ENCODE results near the gene TNFRSF6B.
"Not testable (repeated sequence)": the region's sequence is repeated elsewhere in the genome, so short reads cannot be mapped to it uniquely, and the experiment has no call there.

TNFRSF6B gene

DNA sequence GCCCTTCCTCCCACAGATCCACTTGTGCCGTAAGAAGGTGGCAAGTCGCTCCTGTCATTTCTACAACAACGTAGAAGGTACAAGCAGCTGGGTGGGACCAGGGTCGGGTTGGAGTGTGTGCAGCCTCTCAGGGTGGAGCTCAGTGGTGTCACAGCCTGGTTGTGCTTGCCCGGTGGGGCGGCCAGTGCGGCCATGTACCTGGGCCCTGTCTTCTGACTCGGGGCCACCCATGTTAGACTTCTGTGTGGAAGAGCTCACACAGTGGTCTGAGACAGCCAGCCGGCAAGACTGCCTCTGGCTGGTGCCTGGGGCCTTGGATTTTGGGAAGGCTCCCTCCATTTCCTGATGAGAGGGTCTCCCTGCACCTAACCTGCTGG lies 33.7 kb upstream of the TNFRSF6B start:
- DNase-seq (ENCODE audit: low read depth, low spot score): no peak

DNA sequence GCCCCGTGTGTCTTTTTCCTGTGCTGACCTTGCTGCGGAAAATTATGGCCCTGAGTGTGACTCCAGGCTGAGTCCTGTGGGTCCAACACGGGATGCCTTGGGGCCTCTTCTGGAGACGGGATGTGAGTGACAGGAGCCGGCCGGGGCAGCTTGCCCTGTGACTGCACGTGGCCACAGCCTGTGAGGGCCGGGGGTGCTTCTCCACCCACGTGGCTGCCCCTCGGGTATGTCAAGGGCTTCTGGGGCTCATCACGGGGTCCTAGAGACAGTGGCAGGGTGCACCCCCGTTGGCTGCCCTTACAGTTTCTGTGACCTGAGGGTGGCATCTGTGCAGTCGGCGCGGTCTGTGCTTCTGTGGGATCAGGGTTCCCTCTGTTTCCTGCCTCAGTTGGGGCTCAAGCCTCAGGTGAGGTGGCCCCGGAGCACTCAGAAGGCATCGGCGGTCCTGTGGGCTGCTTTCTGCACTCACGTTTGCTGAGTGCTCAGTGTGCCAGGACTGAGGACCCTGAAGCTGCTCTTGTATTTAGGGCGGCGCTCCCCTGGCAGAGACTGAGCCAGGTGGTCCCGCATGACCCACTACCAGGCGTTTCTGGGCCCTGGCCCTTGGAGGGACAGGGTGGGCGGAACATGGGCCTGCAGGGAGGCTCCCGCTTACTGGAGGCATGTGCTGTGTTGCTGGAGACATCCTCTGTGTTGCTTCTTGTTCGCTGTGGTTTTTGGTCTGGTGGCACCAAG lies 33.0 kb upstream of the TNFRSF6B start:
- no peak for DNase-seq (ENCODE audit: low read depth, low spot score)

DNA sequence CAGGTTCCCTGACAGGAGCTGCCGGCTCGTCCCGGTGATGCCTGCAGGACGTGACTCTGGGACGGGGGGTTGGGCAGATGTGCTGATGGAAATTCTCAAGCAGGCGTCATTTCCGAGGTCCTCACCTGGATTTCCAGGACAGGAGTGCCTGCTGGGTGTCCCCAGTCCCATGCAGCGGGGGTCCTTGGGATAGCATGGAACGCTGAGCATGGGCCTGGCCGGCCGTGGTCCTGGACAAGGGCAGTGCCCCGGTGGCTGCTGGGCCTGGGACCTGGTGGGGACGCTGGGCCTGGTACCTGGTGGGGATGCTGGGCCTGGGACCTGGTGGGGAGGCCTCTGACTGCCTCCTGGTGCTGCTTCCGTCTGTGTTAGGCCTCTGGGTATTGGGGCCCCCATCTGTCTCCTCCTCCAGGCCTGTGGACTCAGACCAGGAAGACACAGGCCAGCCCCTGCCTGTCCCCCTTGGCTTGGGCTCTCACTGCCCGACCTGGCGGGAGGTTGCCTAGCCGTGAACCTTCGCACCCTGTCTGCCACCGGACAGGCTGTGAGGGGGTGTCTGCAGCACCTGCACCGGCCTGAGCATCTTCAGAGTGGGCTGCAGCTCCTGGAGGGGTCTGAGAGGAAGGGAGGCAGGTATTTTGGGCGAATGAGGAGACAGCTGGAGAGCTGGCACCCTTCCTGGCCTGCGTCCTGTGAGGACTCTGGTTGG lies 32.2 kb upstream of the TNFRSF6B start:
- no peak for DNase-seq (ENCODE audit: low read depth, low spot score)

DNA sequence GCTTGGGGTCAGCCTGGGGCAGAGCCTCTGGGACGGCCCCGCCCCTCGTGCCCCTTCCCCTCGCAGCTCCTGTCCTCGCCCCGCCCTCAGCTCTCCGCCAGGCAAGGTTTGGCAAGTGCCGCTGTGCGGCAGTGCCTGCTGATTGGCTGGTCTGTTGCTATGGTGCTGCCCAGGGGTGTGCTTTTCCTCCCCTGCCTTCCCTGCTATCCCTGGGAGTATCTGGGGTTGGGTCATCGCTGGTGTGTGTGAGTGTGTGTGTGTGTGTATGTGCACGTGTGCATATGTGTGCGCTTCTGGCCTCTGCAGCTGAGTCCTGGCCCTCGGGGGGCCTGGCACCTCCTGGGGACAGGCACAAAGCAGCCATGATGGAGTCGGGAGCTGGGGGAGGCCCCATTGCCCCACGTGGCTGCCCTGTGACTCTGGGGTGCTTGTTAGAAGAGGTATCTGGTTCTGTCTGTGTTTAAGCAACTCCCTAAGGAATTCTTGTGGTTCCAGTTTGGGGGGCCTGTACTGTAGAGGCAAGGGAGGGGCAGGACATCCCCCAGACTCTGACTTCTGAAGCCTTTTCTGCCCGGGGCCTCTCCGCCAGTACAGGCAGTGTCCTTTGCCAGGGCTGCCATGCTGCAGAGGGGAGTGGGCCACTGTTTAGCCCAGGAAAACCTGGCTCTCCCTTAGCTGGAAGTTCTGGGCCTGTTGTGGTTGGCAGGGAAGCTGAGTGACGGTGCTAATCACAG lies 31.4 kb upstream of the TNFRSF6B start:
- DNase-seq (ENCODE audit: low read depth, low spot score): peak; percentile 50

DNA sequence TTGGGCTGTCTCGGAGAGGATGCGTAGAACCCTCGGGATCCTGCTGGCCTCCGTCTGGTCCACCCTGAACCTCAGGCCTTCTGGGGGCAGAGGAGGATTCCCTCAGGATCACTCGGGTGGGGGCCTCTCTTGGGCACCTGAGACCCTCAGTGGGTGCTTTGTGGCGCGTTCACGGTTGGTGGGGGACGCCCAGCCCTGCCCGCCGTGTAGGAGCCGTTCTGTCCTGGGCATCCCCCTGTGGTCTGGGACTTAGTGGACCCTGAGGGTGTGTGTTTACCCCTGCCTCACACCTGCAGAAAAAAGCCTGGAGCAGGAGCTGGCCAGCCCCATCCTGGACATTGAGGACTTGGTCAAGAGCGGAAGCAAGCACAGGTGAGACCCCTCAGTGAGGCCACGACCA lies 30.7 kb upstream of the TNFRSF6B start:
- DNase-seq (ENCODE audit: low read depth, low spot score): no peak

DNA sequence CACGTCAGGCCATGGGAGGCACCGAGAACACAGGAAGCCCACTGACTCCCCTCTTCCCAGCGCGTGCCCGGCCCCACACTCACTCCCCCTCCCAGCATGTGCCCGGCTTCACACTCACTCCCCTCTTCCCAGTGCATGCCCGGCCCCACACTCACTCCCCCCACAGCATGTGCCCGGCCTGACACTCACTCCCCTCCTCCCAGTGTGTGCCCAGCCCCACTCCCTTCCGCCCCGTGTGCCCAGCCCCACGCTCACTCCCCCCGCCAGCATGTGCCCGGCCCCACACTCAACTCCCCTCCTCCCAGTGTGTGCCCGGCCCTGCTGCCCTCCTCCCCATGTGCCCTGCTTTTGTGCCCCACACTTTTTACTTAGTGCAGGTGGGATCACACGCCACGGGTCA lies 28.6 kb upstream of the TNFRSF6B start:
- no peak for DNase-seq (ENCODE audit: low read depth, low spot score)

DNA sequence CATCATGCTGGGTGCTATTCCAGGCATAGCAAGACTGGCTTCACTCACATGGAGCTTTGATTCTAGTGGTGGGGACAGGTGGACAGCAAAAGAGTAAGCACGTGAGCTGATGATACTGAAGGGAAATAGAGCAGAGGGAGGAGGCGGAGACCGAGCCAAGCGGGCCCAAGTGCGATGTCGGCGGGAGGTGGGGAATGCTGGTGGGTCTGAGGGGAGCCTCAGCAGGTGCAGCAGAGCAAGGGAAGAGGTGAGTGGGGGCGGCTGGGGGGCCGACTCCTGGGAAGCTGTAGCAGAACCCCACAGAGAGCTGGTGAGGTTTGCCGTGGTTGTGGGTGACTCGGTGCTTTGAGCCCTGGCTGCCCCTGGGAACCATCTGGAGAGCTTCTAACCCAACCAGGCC lies 28.1 kb upstream of the TNFRSF6B start:
- no peak for DNase-seq (ENCODE audit: low read depth, low spot score)

DNA sequence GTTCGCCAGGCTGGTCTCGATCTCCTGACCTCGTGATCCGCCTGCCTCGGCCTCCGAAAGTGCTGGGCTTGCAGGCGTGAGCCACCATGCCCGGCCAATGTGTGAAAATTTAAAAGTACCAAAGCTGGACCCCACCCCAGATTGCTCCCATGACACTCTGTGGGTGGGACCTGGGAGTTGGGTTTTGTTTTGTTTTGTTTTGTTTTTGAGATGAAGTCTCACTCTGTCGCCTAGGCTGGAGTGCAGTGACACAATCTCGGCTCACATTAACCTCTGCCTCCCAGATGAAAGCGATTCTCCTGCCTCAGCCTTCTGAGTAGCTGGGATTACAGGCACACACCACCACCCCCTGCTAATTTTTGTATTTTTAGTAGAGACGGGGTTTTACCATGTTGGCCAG lies 24.8 kb upstream of the TNFRSF6B start:
- not testable (repeated sequence) for DNase-seq (ENCODE audit: low read depth, low spot score)

DNA sequence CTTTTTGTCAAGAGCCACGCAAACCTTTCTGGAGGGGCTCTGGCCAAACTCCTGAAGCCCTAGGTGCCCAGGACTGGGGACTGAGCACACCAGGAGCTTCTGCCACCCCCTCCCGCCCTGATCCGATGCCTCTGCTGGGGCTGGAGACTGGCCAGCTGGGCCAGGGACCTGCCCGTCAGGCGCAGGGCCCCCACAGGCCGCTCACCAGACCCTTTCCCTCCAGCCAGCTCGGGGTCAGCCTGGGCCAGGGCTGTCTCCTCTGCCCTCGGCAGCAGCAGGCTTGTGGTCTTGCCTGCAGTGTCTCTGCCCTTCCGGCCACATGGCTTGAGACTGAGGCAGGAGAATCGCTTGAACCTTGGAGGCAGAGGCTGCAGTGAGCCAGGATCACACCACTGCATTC lies 23.8 kb upstream of the TNFRSF6B start:
- DNase-seq (ENCODE audit: low read depth, low spot score): no peak

DNA sequence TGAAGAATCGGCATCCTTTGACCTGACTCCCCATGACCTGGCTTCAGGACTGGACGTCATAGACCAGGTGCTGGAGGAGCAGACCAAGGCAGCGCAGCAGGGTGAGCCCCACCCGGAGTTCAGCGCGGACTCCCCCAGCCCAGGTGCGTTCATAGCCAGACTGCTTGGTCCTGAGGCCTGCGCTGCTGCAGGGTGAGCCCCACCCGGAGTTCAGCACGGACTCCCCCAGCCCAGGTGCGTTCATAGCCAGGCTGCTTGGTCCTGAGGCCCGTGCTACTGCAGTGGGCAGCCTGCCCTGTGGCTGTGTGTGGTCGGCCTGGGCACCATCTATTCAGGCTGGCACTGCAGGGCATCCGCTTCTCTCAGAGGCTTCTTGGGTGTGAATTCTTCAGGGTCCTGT lies 22.5 kb upstream of the TNFRSF6B start:
- DNase-seq (ENCODE audit: low read depth, low spot score): no peak

DNA sequence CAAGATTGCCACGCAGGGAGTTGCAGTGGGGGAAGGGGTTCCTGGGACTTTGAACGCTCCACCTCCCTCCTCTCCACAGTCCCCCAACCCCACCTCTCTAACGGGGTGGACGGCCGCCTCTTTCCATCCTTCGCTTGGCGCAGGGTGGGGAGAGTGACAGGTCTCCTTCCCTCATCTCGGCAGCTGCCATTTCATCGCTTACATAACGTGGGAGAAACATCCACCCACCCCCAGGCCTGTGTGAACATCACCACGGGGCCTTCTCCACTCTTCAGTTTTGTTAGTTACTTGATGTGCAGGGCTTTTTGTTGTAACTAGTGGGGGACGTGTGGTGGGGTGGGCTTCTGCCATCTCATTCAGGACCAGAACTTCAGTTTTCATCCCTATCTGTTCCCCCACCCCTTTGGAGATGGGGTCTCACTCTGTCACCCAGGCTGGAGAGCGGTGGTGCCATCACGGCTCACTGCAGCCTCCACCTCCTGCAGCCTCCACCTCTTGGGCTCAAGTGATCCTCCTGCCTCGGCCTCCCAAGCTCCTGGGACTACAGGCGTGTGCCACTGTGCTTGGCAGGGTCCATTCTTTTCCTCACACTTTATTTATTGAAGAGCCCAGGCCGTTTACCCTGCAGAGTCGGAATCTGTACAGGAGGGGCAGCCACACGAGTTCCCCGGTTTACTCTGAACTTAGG lies 20.6 kb upstream of the TNFRSF6B start:
- no peak for DNase-seq (ENCODE audit: low read depth, low spot score)

DNA sequence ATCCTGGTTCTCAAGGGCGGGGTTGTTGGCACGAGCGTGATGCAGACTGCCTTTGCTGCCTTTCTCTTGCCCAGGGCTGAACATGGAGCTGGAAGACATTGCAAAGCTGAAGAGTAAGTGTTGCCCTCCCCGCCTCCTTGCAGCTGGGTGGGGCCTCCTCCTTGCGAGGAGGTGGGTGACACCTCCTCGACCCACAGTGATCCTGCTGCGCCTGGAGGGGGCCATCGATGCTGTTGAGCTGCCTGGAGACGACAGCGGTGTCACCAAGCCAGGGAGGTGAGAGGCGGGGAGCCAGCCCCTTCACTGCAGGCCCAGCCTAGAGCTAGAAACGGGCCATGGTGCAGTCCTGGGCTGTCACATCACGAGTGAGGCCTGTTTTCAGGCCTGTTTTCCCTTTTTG lies 18.4 kb upstream of the TNFRSF6B start:
- no peak for DNase-seq (ENCODE audit: low read depth, low spot score)

DNA sequence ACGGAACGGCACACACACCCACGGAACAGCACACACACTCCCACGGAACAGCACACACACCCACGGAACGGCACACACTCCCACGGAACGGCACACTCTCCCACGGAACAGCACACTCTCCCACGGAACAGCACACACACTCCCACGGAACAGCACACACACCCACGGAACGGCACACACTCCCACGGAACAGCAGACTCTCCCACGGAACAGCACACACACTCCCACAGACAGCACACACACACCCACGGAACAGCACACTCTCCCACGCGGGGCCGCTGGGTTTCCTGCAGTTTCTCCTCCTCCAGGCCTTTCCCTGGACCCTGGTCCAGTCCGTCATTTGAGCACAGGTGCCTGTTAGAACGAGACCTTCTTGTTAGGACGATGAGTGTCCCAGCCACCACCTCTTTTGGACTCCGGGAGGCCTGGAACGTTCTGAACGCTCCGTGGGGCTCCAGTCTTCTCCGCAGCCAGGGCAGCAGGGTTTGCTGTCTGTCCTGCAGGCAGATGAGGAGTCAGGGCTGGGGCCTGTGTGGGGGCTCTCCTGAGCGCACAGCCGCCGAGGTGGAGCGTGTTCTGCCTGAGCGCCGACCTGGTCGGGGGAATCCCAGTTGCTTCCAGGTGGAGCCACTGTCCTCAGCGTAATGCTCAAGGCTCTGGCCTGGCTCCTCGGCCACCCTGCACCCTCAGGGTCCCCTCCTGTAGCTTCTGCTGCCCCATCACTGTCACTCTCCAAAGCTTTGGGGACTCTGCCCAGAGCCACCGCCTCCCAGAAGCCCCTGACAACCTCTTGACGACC lies 17.6 kb upstream of the TNFRSF6B start:
- no peak for DNase-seq (ENCODE audit: low read depth, low spot score)

DNA sequence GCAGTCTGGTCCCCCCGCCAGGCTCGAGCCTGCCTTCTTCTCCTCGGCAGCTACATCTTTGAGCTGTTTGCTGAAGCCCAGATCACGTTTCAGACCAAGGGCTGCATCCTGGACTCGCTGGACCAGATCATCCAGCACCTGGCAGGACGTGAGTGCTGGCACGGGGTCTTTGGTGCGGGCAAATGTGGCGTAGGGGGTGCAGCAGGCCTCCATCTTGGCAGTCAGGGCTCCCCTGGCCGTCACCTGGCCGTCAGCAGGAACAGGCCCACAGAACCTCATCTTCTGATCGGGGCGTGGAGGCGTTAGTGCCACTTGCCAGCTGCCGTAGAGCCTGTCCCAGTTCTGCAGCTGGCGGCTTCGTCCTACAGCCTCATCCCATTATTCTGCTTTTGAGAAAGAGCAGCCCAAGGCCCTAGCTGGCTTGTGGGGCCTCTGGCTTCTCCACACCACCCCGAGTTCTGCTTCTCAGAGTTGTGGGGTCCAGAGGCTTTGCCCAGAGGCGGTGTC lies 16.6 kb upstream of the TNFRSF6B start:
- no peak for DNase-seq (ENCODE audit: low read depth, low spot score)

DNA sequence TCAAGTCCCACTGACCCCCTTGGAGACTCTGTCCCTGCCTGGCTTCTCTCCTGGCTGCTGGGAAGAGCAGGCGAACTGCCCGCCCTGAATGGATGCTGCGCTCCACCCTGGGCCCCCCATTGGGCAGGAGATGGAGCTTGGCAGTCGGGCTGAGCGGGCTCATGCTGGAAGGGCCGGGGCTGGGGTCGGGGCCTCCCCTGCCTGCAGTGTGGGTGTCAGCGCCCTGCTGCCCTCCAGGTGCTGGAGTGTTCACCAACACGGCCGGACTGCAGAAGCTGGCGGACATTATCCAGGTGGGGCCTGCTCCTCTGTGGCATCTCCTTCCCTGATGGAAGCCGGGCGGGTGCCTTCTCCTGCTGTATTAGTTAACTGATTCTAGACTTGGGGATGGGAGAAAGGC lies 16.0 kb upstream of the TNFRSF6B start:
- no peak for DNase-seq (ENCODE audit: low read depth, low spot score)

DNA sequence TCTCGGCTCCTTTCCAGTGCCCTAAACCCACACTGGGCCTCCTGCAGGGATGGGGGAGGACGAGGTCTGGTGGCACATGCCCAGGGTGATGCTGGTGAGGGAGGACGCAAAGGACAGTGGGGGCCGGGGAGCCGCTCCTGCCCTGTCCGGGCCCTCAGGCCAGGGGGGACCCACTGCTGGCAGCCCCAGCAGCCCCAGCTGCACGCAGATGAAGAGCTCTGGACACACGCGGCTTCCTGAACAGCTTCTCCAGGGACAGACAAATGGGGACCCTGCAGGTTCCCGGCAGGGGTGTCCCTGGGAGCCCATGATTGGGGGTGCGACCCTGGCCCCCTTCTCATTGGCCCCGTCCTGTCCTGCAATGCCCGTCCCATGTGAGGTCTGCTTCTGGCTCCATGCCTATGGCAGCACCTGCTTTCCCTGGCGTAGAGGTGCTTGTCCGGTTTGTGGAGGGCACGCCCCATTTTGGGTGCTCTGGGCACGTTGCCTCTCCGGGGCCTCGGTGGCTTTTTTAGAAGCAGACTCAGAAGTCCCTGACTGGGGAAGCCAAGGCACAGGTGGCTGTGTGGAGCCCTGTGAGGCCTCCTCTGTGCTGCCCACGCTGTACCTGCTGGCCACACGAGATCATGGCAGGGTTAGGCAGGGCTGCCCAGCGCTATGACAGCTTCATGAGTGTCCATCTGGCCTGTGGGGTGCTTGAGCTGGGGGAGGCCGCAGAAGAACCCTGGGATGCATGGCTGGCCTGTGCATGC lies 15.4 kb upstream of the TNFRSF6B start:
- DNase-seq (ENCODE audit: low read depth, low spot score): no peak

DNA sequence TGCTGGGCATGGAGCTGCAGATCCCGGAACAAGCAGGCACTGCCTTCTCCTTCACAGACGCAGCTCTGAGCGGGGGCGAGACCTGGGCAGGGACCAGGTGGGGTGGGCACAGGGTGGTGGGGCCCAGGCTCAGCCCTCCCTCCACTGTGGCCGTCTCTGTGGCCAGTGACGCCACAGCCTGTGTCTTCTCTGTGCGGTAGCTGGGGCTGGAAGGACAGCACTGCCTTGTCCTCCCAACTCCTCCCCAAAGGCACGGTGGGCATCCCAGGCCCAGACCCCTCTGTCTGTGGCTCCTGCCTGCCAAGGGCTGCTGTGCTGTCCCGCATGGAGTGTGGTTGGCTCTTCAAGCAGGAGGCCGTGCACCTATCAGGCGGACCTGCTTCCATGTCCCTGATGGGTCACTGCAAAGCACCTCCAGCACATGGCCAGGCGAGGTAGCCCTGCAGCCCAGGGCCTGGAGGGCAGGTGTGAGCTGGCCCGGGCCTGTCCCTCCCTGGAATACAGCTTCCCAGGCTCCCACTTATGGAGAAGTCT lies 14.8 kb upstream of the TNFRSF6B start:
- DNase-seq (ENCODE audit: low read depth, low spot score): no peak

DNA sequence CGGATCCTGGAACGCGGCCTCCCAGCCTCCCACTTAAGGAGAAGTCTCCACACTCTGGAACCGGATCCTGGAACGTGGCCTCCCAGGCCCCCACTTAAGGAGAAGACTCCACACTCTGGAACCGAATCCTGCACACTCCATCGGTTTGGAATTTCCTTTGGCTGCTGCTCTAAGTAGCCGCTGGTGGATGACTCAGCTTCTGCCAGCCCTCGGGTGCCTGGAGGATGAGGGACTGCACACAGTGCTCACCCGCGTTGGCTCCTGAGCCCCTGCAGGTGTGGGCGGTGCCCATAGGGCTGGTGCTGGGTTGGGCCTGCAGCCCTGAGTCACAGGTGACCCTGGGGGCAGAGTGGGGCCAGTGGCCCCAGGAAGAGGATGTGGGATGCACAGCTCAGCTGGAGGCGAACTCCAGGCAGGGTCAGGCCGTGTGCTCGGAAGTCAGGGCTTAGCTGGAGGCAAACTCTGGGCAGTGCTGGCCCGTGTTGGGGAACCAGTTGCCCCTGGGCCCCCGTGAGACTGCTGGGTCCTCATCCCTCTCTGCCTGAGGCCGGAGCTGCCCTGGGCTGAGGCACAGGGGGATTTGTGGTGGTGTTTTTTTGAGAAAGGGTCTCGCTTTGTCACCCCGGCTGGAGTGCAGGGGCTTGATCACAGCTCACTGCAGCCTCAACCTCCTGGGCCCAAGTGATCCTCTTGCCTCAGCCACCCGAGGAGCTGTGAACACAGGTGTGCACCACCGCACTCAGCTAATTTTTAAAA lies 13.9 kb upstream of the TNFRSF6B start:
- DNase-seq (ENCODE audit: low read depth, low spot score): peak; percentile 90

DNA sequence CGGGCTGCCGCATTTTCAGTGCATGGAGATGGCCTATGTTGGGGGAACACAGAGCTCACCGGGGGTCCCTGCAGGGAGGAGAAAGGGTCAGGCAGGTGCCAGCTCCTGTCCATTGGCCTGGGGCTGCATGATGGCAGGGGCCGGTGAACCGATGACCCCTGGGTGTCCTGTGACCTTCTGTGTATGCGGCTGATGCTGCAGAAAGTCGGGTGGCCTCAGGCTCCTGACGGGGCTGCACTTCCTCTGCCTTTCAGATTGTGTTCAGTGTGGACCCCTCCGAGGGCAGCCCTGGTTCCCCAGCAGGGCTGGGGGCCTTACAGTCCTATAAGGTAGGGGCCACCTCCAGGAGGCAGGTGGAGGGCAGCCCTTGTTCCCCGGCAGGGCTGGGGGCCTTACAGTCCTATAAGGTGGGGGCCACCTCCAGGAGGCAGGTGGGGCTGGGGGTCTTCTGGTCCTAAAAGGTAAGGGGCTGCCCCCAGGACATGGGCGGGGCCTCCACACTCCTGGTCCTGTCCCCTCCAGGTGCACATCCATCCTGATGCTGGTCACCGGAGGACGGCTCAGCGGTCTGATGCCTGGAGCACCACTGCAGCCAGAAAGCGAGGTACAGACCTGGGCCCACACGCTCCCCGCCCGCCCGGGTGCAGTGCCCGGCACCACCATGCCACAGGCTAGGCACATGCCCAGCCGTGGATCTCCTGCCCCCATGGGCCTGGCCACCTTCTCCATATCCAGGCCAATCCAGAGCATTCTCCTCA lies 11.0 kb upstream of the TNFRSF6B start:
- DNase-seq (ENCODE audit: low read depth, low spot score): no peak
